Brain pericyte (primary cell): ENCODE data around the gene RFWD3.

Source experiments
- DNase-seq: peaks from one replicate; pipeline ENCODE4 v3.0.0-alpha.2; 2012; ENCODE audit warnings: low read depth, low spot score

The RFWD3 gene

GRCh38 chr16:74617206-74617788, 49.4 kb downstream of the RFWD3 start:
- DNase-seq, result no peak

- DNase-seq, result no peak
Observed at GRCh38 chr16:74611721-74612120, 55.0 kb downstream of the RFWD3 start.

- no peak for DNase-seq
Observed at GRCh38 chr16:74608944-74609343, 57.7 kb downstream of the RFWD3 start.

- DNase-seq, result no peak
Observed at GRCh38 chr16:74608381-74608780, 58.3 kb downstream of the RFWD3 start.

- DNase-seq, result no peak
Observed at GRCh38 chr16:74607962-74608356, 58.7 kb downstream of the RFWD3 start.

GRCh38 chr16:74607310-74607961, 59.2 kb downstream of the RFWD3 start:
- no peak for DNase-seq

- DNase-seq, result peak; percentile 74
Observed at GRCh38 chr16:74606521-74607309, 60.0 kb downstream of the RFWD3 start, which contains the start of gene GLG1. TSS of gene GLG1 (minus strand) at chr16:74607114. CDS start at chr16:74607094, 20 bp downstream.

- DNase-seq, result no peak
Observed at GRCh38 chr16:74605746-74606520, 60.7 kb downstream of the RFWD3 start.

GRCh38 chr16:74605332-74605731, 61.3 kb downstream of the RFWD3 start:
- DNase-seq, result no peak

GRCh38 chr16:74603848-74604247, 62.8 kb downstream of the RFWD3 start:
- no peak for DNase-seq

- no peak for DNase-seq
Observed at GRCh38 chr16:74601126-74601871, 65.4 kb downstream of the RFWD3 start.

- no peak for DNase-seq
Observed at GRCh38 chr16:74596586-74596985, 70.1 kb downstream of the RFWD3 start.

- no peak for DNase-seq
Observed at GRCh38 chr16:74592847-74593246, 73.8 kb downstream of the RFWD3 start.

GRCh38 chr16:74591876-74592650, 74.6 kb downstream of the RFWD3 start:
- DNase-seq, result no peak

GRCh38 chr16:74586948-74587347, 79.7 kb downstream of the RFWD3 start:
- no peak for DNase-seq

GRCh38 chr16:74585846-74586443, 80.7 kb downstream of the RFWD3 start:
- DNase-seq, result no peak

GRCh38 chr16:74583926-74584666, 82.6 kb downstream of the RFWD3 start:
- DNase-seq, result no peak

- DNase-seq, result no peak
Observed at GRCh38 chr16:74582970-74583369, 83.7 kb downstream of the RFWD3 start.

GRCh38 chr16:74580833-74581232, 85.8 kb downstream of the RFWD3 start:
- DNase-seq, result no peak
